HEK293T (cell line): ENCODE data around the gene CD24.

Source experiments
- ARNT ChIP-seq: fragments of 450-650 bp; IDR thresholded peaks from 2 replicates; pipeline ENCODE4 v1.6.1; 2017; ENCODE audit warnings: mild to moderate bottlenecking
- BHLHE40 ChIP-seq: fragments of 450-650 bp; IDR thresholded peaks from 2 replicates; pipeline ENCODE4 v1.6.1; 2016; ENCODE audit warnings: mild to moderate bottlenecking, moderate library complexity, borderline replicate concordance
- ELF4 ChIP-seq: fragments of 450-650 bp; IDR thresholded peaks from 2 replicates; pipeline ENCODE4 v1.6.1; 2017; ENCODE audit warnings: antibody characterized with exemption
- FOXK2 ChIP-seq: fragments of 450-650 bp; IDR thresholded peaks from 2 replicates; pipeline ENCODE4 v1.6.1; 2016; ENCODE audit warnings: mild to moderate bottlenecking
- FOXM1 ChIP-seq: fragments of 450-650 bp; IDR thresholded peaks from 2 replicates; pipeline ENCODE4 v1.6.1; 2017; ENCODE audit warnings: mild to moderate bottlenecking, borderline replicate concordance
- HDGF ChIP-seq: fragments of 450-650 bp; IDR thresholded peaks from 2 replicates; pipeline ENCODE4 v1.6.1; 2017; ENCODE audit warnings: antibody characterized with exemption, borderline replicate concordance
- L3MBTL2 ChIP-seq: fragments of 450-650 bp; conservative IDR thresholded peaks from 2 replicates; pipeline ENCODE4 v1.6.1; 2016; ENCODE audit warnings: mild to moderate bottlenecking
- PKNOX1 ChIP-seq: fragments of 450-650 bp; IDR thresholded peaks from 2 replicates; pipeline ENCODE4 v1.6.1; 2016
- SP1 ChIP-seq: fragments of 450-650 bp; IDR thresholded peaks from 2 replicates; pipeline ENCODE4 v1.6.1; 2017
- SUZ12 ChIP-seq: fragments of 450-650 bp; IDR thresholded peaks from 2 replicates; pipeline ENCODE4 v1.6.1; 2016; ENCODE audit warnings: mild to moderate bottlenecking
- TARDBP ChIP-seq: fragments of 450-650 bp; IDR thresholded peaks from 2 replicates; pipeline ENCODE4 v1.6.1; 2016

- no peak for TF ChIP-seq HDGF
- TF ChIP-seq TARDBP = no peak
- TF ChIP-seq FOXM1 = no peak
- TF ChIP-seq L3MBTL2 = no peak
- no peak for TF ChIP-seq FOXK2
- no peak for TF ChIP-seq SP1
- TF ChIP-seq PKNOX1 = no peak
- TF ChIP-seq ARNT = no peak
- no peak for TF ChIP-seq SUZ12
- TF ChIP-seq ELF4 = no peak
- TF ChIP-seq BHLHE40 = no peak
Observed at GRCh38 chr6:106963544-106963943, 11.0 kb downstream of the CD24 start.
